Purkinje cell (primary cell): ENCODE measurements around the gene FAM237B. TPM values are rescaled to one million over a fixed set of nuclear protein-coding genes. Genes with fewer than 3 reads are reported as not detected.

Experiments used
- polyA plus RNA-seq: library from polyadenylated mRNA; unstranded; fragments of >200 nt; fragmentation: Nextera tagmentation; gene quantifications from 2 replicates; pipeline ENCODE4 v1.2.1, GENCODE V29; 2014

The FAM237B gene
- polyA plus RNA-seq, result not detected in 2 replicates

GRCh38 chr7:90320801-90321494, at the start of gene FAM237B:
FAM237B (minus strand) TSS chr7:90321304; CDS start chr7:90319748, 1,556 bp downstream.

DNA sequence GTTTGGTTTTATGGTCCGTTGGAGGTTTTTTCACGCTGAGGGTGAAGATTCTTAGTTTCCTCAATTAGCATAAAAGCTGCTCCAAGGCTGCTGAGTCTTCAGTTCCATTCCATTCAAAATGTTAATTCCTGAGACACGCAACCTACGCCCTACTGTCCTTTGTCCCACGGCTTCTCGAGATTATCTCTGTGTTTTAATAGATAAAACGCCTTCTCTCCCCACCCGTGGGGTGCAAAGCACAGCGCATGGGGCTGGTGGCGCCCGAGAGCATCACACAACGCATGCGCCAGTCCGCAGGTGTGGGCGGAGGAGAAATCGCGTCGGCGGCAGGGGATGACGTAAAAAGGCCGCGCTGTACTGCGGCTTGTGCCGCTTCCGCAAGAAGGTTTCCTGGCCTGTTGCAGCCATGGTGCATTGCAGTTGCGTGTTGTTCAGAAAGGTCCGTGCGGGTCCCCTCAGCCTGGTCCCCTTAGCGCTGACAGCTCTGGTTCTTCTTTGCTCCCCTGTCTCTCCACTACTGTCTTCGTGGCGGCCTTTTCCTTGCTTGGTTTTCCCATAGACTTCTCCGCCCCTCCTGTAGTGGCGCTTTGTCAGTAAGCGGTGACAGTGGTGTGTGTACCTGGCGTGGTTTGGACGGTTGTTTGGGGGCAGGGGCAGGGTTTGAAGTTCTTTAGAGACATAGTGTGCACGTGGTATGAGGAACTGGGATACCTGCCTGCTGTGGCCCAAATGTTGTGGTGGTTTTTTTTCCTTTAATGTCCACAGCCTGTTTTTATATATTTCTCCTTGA, 25.4 kb upstream of the FAM237B start, which contains the start of gene GTPBP10:
Gene GTPBP10, plus strand, starts transcription at position 381 of the 790 bp plus-strand sequence. Its CDS starts 26 bp downstream, at position 407.

Other genes with a start within 250 kb of the FAM237B start
- gene STEAP1, start 166.8 kb downstream of the FAM237B start, polyA plus RNA-seq, result 5.1 and 24.3 TPM in 2 replicates
- gene STEAP2, start 109.6 kb downstream of the FAM237B start, polyA plus RNA-seq, result 195 and 201 TPM in 2 replicates
- 6.6 and 11.6 TPM in 2 replicates for gene CFAP69, start 76.1 kb downstream of the FAM237B start, polyA plus RNA-seq
- gene GTPBP10, start 25.4 kb upstream of the FAM237B start, polyA plus RNA-seq, result 40.8 and 50.1 TPM in 2 replicates
- gene CLDN12, start 82.2 kb upstream of the FAM237B start, polyA plus RNA-seq, result 111 and 117 TPM in 2 replicates
- gene PTTG1IP2, start 148.3 kb upstream of the FAM237B start, polyA plus RNA-seq, result 1.3 TPM in 1 of 2 replicates, not detected in the other